Fibroblast of lung (primary cell): Measurements from ENCODE around the gene ADORA1. TPM values are rescaled to one million over a fixed set of nuclear protein-coding genes. Genes with fewer than 3 reads are reported as not detected.

Experiments used
- DNase-seq, 2 donors: peaks; one replicate each; pipeline versions ENCODE4 v3.0.0 to v3.0.0-alpha.2; 2010; ENCODE audit warnings: low read depth in 2 of 2
- H2AFZ ChIP-seq: 2 replicates; pipeline ENCODE4 v1.5.1; 2012; ENCODE audit warnings: low read length, control low read depth, inconsistent platforms
- H3K27ac ChIP-seq: 2 replicates; pipeline ENCODE4 v1.5.1; 2011; ENCODE audit warnings: low read length, control low read depth; ENCODE audit not compliant: insufficient read depth
- H3K27me3 ChIP-seq: 2 replicates; pipeline ENCODE4 v1.5.1; 2011; ENCODE audit warnings: mild to moderate bottlenecking, low read length; ENCODE audit not compliant: control insufficient read depth, insufficient read depth
- H3K36me3 ChIP-seq: 2 replicates; pipeline ENCODE4 v1.5.1; 2011; ENCODE audit warnings: low read length; ENCODE audit not compliant: control insufficient read depth, insufficient read depth
- H3K4me1 ChIP-seq: 2 replicates; pipeline ENCODE4 v1.5.1; 2011; ENCODE audit warnings: low read length; ENCODE audit not compliant: control insufficient read depth, insufficient read depth; ENCODE audit errors: extremely low read depth
- H3K4me2 ChIP-seq: 2 replicates; pipeline ENCODE4 v1.5.1; 2011; ENCODE audit warnings: low read length, control low read depth; ENCODE audit not compliant: insufficient read depth; ENCODE audit errors: extremely low read depth
- H3K4me3 ChIP-seq, 4 experiments: fragments of 200-600 bp in 1 of 4; sonication (generic) in 1 of 4; replicated peaks in 1 of 4; 2 replicates each; pipeline ENCODE4 v1.5.1; 2011 to 2016; ENCODE audit warnings: low read length in 4 of 4, low read depth in 3 of 4, mild to moderate bottlenecking in 3 of 4, control low read depth in 2 of 4, inconsistent platforms in 1 of 4, mixed read lengths in 1 of 4; ENCODE audit not compliant: insufficient read depth in 1 of 4; ENCODE audit errors: control extremely low read depth in 1 of 4
- H3K79me2 ChIP-seq: 2 replicates; pipeline ENCODE4 v1.5.1; 2012; ENCODE audit warnings: mild to moderate bottlenecking, low read length, inconsistent platforms; ENCODE audit not compliant: control insufficient read depth, insufficient read depth
- H3K9ac ChIP-seq: 2 replicates; pipeline ENCODE4 v1.5.1; 2011; ENCODE audit warnings: mild to moderate bottlenecking, low read length, control low read depth; ENCODE audit not compliant: insufficient read depth
- H3K9me3 ChIP-seq: 2 replicates; pipeline ENCODE4 v1.5.1; 2012; ENCODE audit warnings: low read depth, low read length; ENCODE audit not compliant: control insufficient read depth, insufficient read depth
- H4K20me1 ChIP-seq: 2 replicates; pipeline ENCODE4 v1.5.1; 2011; ENCODE audit warnings: low read length; ENCODE audit not compliant: control insufficient read depth, insufficient read depth; ENCODE audit errors: extremely low read depth
- CTCF ChIP-seq, 2 donors: IDR thresholded peaks in 1 of 2; conservative IDR thresholded peaks in 1 of 2; 1 replicate in 1 of 2; 2 replicates in 1 of 2; pipeline ENCODE4 v1.5.1; 2011 to 2012; ENCODE audit warnings: low read length in 2 of 2, control low read depth in 1 of 2, inconsistent platforms in 1 of 2, low read depth in 1 of 2, mild to moderate bottlenecking in 1 of 2
- EZH2 ChIP-seq: IDR thresholded peaks from 2 replicates; pipeline ENCODE4 v1.5.1; 2012; ENCODE audit warnings: low read length, control low read depth, mild to moderate bottlenecking; ENCODE audit errors: missing control alignments
- polyA plus RNA-seq, 2 donors: library from polyadenylated mRNA; depleted of rRNA in 1 of 2; stranded (reverse) in 1 of 2; unstranded in 1 of 2; fragments of >200 nt; gene quantifications; 2 replicates each; pipeline ENCODE4 v1.2.1, GENCODE V29; 2011 to 2012; ENCODE audit warnings: missing spikeins in 1 of 2
- total RNA-seq: library from RNA; depleted of rRNA; stranded (reverse); fragments of >200 nt; gene quantifications from 2 replicates; pipeline ENCODE4 v1.2.1, GENCODE V29; 2014

The ADORA1 gene
- total and polyA plus RNA-seq, 2 donors (not counting 1 experiment from before 2014, with no cell fraction given), result 1.5 to 6.1 TPM

GRCh38 chr1:203148127-203148526 is 20.6 kb downstream of the ADORA1 start:
- H3K79me2 ChIP-seq, result no peaks in the 10 kb centered on the region
- DNase-seq, result no peak
- TF ChIP-seq CTCF (conservative IDR thresholded peaks at IDR 0.05 in 1 of 2, IDR thresholded peaks at IDR 0.05 in 1 of 2; ENCODE audit: low read depth in 1 of 2, low read length in 2 of 2) (peak in 1 of 2 donors; percentile 28), EZH2 (no peak)
- H3K36me3 ChIP-seq, result no peaks in the 10 kb centered on the region
- H3K27ac ChIP-seq, result no peak overlapping the region
- H3K9ac ChIP-seq, result no peak overlapping the region
- H3K4me2 ChIP-seq, result no peak overlapping the region
- H4K20me1 ChIP-seq, result no peaks in the 10 kb centered on the region
- H3K4me1 ChIP-seq, result peaks cover 10% of the 10 kb centered on the region
- H3K9me3 ChIP-seq, result no peaks in the 10 kb centered on the region
- no peak overlapping the region for H2AFZ ChIP-seq
- H3K4me3 ChIP-seq, result no peak overlapping the region
- no peaks in the 10 kb centered on the region for H3K27me3 ChIP-seq

GRCh38 chr1:203148579-203148978 is 21.1 kb downstream of the ADORA1 start:
- H3K4me2 ChIP-seq, result no peak overlapping the region
- H3K9me3 ChIP-seq, result no peaks in the 10 kb centered on the region
- H3K79me2 ChIP-seq, result no peaks in the 10 kb centered on the region
- no peak overlapping the region for H3K9ac ChIP-seq
- H2AFZ ChIP-seq, result no peak overlapping the region
- peaks cover 15% of the 10 kb centered on the region for H3K4me1 ChIP-seq
- H3K36me3 ChIP-seq, result no peaks in the 10 kb centered on the region
- H3K27ac ChIP-seq, result no peak overlapping the region
- H3K4me3 ChIP-seq, result no peak overlapping the region
- H4K20me1 ChIP-seq, result no peaks in the 10 kb centered on the region
- no peak for DNase-seq
- TF ChIP-seq CTCF (conservative IDR thresholded peaks at IDR 0.05 in 1 of 2, IDR thresholded peaks at IDR 0.05 in 1 of 2; ENCODE audit: low read depth in 1 of 2, low read length in 2 of 2) (no peak), EZH2 (no peak)
- no peaks in the 10 kb centered on the region for H3K27me3 ChIP-seq

- H3K27ac ChIP-seq, result no peak overlapping the region
- H3K79me2 ChIP-seq, result no peaks in the 10 kb centered on the region
- H3K4me3 ChIP-seq, result no peak overlapping the region
- no peak for DNase-seq
- H3K4me2 ChIP-seq, result no peak overlapping the region
- no peaks in the 10 kb centered on the region for H3K9me3 ChIP-seq
- H2AFZ ChIP-seq, result no peak overlapping the region
- TF ChIP-seq EZH2, result no peak
- TF ChIP-seq CTCF (conservative IDR thresholded peaks at IDR 0.05 in 1 of 2, IDR thresholded peaks at IDR 0.05 in 1 of 2; ENCODE audit: low read depth in 1 of 2, low read length in 2 of 2), result no peak
- H3K36me3 ChIP-seq, result no peaks in the 10 kb centered on the region
- H3K27me3 ChIP-seq, result no peaks in the 10 kb centered on the region
- no peaks in the 10 kb centered on the region for H4K20me1 ChIP-seq
- no peak overlapping the region for H3K9ac ChIP-seq
- peaks cover 22% of the 10 kb centered on the region for H3K4me1 ChIP-seq
Observed at GRCh38 chr1:203149188-203149840, 21.8 kb downstream of the ADORA1 start.
